Nucleus accumbens (tissue), 56 donors: ENCODE measurements around the gene ATL1.

Experiments
- DNase-seq, 56 donors: peaks; one replicate each; lab custom pipeline; 2025; lab: John Stamatoyannopoulos, UW

The ATL1 gene

GRCh38 chr14:50559990-50560930, at the start of gene ATL1:
Gene ATL1 (plus strand): TSS chr14:50560145. CDS start chr14:50560266, 121 bp downstream.
- DNase-seq, result peak in 55 of 56 donors; percentile 18 to 92 (median 79)

DNA sequence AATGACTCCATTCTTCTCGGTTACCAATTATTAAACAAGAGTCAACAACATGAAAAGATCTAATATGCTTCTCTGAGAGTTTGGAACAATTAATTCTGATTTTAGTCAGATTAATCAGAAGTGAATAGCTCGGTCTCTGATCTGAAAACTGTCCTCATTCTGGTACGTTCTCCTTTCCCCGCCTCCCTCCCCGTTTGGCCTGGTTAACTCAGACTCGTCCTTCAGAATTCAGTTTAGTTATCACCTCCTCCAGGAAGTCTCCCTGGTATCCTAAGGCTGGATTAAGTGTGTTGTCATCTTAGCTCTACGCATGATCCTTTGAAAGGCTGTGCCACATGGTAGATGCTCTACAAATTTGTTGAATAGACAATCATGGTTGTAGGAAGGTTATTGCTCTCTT, 49.8 kb upstream of the ATL1 start:
- DNase-seq, result peak in 2 of 56 donors; percentile 5 to 9

DNA sequence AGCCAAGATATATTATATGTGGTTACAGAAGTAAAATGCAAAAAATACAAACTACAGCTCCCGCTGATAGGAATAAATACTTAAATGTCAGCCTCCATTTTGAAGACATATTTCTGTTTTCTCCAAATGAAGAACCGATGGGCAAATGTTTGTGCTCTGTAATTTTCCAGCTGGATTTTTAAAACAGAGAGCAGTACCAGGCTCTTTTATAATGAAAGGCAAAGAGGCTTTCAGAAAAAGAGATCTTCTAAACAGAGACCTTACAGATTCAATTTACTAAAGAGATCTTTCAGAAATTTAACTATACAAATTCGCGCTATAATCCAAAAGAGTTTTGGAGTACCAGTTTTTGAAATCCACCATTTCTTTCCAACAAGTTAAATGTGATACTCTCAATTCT, 47.5 kb upstream of the ATL1 start:
- DNase-seq, result no peak

DNA sequence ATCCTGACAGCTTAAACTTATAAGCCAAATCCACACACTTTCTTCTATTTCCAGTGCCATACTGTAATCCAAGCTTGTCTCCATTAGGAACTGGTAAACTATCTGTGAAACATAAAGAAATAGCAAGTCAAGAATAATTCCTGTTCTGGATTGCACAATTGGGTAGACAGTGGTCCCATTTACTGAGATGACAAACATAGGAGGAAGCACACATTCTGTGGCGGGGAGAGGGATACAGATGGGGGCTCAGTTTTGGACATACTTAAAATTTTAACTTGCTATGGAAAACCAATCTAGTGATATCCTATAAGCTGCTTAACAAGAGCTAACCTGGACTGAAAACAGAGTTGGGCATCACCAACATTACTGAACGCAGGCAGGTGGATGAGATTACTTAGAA, 43.9 kb upstream of the ATL1 start:
- DNase-seq, result no peak

DNA sequence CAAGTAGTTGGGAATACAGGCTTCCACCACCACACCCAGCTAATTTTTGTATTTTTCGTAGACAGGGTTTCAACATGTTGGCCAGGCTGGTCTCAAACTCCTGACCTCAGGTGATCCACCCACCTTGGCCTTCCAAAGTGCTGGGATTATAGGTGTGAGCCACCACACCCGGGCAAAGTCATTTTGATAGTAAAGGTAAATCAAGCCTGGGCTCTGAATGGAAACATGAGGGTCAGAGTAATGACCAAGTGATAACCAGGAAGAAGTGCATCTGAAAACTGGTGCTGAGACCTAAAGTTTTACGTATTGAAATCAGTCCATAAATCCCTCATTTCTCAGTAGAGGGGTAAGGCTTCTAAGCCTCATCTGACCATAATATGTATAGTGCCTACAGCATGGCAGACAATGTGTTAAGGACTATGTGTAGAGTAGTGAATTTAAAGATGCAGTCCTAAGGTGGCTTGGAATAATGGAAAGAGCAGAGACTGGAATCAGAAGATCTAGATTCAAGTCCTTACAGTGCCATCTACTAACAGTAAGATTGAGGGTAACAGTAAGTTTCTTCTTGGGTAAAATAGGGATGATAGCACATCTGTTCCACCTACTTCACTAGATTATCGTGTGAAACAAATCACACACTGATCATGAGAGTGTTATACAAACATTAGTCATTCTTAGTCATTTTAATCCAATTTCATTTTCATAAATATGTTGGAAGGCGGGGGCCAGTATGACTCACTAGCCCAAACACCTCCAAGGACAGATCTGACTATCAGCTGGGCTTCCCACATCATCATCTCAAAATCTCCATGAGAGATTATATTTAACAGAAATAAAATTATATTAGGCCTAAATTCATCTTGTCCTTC, 38.8 kb upstream of the ATL1 start:
- peak in 3 of 56 donors; percentile 11 to 17 (median 17) for DNase-seq

- no peak for DNase-seq
Measured at GRCh38 chr14:50521912-50522341, 38.0 kb upstream of the ATL1 start.

DNA sequence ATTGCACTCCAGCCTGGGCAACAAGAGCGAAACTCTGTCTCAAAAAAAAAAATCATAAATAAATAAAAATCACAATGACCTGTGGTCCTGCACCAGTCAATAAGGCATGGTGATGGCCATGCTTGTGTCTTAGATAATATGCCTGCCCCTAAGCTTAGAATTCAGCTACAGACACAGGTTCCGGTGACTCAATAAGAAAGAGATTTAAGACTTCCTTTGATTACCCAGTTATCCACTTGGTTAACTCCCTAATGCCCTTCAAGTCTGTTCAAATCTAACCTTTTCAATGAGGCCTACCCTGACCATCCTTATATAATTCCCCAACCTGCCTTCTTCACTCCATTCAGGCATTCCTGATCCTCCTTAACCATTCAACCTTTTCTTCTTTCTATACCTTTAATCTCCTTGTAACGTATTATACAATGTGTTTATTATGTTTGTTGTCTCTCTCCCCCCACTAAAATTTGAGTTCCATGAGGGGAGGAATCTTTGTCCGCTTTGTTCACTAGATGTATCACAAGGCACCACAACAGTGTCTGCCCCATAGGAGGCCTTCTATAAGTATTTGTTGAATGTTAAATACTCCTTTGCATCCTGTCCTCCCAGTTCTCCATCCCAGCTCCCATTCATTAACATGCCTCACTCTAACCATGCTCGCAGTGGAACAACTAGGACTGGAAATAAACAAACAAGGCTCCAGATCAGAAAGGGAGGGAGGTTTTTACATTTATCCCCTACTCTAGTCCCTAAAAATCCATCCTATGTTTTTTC, 36.5 kb upstream of the ATL1 start:
- DNase-seq, result no peak

DNA sequence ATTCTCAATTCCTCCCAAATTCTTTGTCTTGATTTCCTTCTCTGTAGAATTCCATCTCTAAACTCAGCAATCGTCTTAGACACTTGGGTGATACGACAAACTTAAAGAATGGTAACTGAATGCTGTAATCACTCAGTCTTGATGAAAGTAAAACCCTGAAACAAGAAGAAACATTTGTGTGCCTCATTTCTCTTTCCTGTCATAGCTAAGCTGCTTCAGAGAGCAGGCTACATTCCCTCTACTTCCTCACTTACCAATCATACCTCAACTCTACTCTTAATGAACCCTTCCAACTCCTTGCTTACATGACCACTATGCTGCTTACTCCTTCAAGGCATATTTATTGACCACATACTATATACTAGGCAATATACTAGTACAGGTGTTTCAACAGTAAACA, 35.9 kb upstream of the ATL1 start:
- no peak for DNase-seq

DNA sequence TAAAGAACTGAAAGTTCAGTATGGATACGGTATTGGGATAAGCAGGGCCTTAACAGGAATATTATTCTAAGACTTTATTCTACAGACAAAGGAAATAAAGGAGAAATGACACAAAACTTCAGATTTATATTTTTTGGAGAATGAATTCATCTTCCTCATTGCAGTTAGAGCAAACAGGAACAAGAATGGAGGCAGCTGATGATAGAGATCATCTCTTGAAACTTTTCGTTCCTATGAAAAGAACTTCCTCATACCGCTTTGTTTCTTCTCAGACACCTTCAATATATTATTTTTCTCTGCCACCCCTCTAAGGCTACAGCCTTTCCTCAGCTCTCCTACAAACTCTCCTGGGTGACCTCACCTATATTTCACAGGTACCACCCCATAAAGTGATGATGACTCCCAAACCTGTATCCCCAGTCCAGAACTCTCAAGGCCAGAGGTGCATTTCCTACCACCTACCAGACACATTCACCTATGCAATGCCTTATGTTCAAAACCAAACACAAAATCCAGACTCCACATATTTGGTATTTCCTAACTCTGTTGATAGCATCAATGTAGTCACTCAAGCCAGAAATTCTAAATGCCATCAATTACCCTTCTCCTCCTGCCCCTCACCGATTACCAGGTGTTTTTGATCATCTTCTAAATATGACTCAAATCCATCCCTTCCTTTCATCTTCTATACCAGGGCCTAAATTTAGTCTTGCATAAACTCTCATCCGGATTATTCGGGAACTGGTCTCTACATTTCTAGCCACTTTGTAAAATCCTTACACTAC, 35.0 kb upstream of the ATL1 start:
- DNase-seq, result no peak

DNA sequence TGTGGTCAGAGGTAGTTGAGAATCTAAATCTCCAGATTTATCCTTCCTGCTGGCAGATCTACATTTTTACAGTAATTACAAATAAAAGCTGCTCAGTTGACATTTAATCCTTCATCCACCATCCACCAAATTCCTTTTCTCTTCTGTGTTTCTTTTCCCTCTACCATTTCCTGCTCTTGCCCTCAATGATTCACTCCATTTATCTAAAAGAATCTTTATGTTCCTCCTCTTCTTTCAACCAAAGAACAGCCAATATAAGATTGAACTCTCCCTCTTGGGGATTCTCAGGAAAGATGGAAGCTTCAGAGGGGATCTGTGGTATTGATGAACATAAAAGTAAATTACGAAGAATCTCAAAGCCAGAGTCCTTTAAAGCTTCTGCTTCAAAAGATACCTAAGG, 31.9 kb upstream of the ATL1 start:
- no peak for DNase-seq

DNA sequence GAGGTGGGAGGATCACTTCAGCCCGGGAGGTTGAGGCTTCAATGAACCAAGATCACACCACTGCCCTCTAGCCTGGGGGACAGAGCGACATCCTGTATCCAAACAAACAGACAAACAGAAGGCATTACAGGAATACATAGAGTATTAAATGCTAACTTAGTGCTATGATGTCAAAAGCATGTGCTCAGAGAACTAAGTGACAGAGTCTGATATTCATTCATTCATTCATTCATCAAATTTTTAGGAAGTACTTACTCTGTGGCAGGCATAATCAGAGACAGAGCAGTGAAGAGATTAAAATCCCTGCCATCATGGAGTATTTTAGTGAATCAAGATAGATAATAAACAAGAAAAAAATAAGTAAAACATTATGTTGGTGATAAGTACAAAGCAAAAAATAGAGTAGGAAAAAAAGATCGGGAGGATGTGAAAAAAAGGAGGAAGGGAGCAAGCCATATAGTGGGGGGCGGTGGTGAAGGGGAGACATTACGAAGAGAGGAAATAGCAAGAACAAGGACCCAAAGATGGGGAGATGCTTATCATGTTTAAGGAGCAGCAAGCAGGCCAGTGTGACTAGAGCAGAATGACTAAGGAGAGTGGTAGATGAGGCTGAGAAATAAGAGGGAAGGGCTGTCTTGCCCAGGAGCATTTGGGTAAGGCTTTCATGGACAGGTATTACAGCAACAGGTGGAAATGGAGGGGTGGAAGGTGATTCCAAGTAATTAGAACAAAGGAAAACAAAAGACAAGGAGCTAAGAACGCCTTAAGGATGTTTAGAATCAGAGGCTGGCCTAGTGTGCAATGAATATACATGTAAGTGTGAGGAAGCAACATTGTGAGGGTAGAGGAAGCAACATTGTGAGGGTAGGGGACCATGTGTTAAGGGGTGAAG, 30.4 kb upstream of the ATL1 start:
- DNase-seq, result no peak

GRCh38 chr14:50530358-50530757, 29.6 kb upstream of the ATL1 start:
- DNase-seq, result no peak

- no peak for DNase-seq
Measured at GRCh38 chr14:50530794-50531365, 29.1 kb upstream of the ATL1 start.

- DNase-seq, result peak in 47 of 56 donors; percentile 6 to 78 (median 55)
Measured at GRCh38 chr14:50531595-50532501, 28.1 kb upstream of the ATL1 start.

DNA sequence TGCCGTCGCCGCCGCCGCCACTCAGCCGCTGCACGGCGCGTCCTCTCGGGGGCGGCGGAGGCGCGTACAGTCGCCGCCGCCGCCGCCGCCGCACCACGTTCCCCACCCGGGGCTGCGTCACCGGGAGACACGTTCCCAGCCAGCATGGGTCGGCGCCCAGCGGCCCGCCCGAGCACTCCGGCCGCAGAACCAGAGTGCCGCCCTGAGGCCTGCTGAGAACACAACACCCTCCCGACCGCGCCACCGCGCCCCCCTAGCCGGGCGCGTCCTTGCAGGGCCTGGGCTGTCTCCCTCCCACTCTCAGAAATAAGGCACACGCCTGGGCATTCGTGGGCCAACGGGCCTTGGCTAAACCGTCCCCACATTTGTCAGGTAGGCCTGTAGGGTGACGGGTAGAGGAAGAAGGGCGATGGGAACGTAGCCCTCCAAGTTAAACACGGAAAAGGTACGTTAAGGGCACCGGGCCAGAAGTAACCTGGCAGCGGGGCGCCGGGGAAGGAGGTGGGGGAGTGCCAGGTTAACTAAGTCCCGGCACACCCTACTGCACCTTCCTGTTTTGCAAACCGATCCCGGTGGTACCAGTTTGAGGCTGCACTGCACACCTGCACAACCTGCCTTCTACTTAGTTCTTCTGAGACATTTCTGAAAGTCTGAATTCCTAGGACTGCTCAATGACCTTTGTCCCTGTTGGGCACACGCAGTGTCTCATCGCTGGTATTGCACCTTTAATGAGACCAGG, 27.3 kb upstream of the ATL1 start, which contains the start of gene MAP4K5:
Gene MAP4K5, minus strand, starts transcription at position 68 of the 739 bp plus-strand sequence. CDS start 520 bp downstream, outside the sequence.
- DNase-seq, result peak in 55 of 56 donors; percentile 46 to 92 (median 86)

DNA sequence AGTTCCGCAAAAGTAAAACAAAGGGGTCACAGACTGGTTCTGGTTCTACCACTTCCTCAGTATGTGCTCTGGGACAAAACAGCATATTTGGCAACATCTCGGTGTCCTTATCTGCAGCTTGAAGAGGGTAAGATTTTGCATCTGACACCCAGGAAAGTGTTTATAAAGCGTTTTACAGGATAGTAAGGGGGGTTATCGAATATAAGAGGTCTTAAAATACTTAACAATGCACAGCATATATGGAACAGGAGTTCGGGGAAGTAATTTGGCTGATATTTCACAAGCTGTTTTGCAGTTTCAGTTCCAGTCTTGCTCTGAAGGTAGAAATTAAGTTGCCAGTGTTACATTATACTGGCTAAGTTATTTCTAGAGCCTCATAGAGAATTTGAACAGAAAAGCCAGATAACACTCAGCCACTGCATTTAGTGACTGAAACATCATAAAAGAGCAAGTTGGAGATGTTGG, 26.7 kb upstream of the ATL1 start:
- peak in 2 of 56 donors; percentile 61 to 66 for DNase-seq
